Large intestine (tissue), 3 donors: ENCODE results near the gene PRICKLE1. TPM values are rescaled to one million over a fixed set of nuclear protein-coding genes. Genes with fewer than 3 reads are reported as not detected.
A peak's percentile ranks its signal among the peaks of the same experiment; 100 is the strongest.

Source experiments
- DNase-seq, 2 donors: peaks; one replicate each; pipeline versions ENCODE4 v3.0.0 to v3.0.0-alpha.2; 2013
- H3K27ac ChIP-seq: one replicate; pipeline ENCODE4 v1.5.1; 2013; ENCODE audit warnings: low read length
- H3K27me3 ChIP-seq: 2 replicates; pipeline ENCODE4 v1.6.1; 2013; ENCODE audit warnings: low read length; ENCODE audit not compliant: control insufficient read depth, insufficient read depth
- H3K36me3 ChIP-seq: 2 replicates; pipeline ENCODE4 v1.6.1; 2013; ENCODE audit warnings: low read length; ENCODE audit not compliant: control insufficient read depth, insufficient read depth
- H3K4me1 ChIP-seq: one replicate; pipeline ENCODE4 v1.6.1; 2013; ENCODE audit warnings: low read length; ENCODE audit not compliant: control insufficient read depth, insufficient read depth
- H3K4me3 ChIP-seq: one replicate; pipeline ENCODE4 v1.5.1; 2013; ENCODE audit warnings: low read length
- H3K9me3 ChIP-seq: one replicate; pipeline ENCODE4 v1.6.1; 2013; ENCODE audit warnings: mild to moderate bottlenecking, low read depth, low read length, moderate library complexity; ENCODE audit not compliant: control insufficient read depth
- WGBS: methylation state at CpG from one replicate; pipeline ENCODE4 v1.1.5; 2013; ENCODE audit warnings: low lambda C conversion rate; ENCODE audit not compliant: insufficient coverage; 5-methylcytosine and 5-hydroxymethylcytosine counted together
- polyA plus RNA-seq: library from polyadenylated mRNA; unstranded; fragments of 120-200 nt; gene quantifications from one replicate; pipeline ENCODE4 v1.2.1, GENCODE V29; 2013

The PRICKLE1 gene
- polyA plus RNA-seq, 1 donor: 6.0 TPM

DNA sequence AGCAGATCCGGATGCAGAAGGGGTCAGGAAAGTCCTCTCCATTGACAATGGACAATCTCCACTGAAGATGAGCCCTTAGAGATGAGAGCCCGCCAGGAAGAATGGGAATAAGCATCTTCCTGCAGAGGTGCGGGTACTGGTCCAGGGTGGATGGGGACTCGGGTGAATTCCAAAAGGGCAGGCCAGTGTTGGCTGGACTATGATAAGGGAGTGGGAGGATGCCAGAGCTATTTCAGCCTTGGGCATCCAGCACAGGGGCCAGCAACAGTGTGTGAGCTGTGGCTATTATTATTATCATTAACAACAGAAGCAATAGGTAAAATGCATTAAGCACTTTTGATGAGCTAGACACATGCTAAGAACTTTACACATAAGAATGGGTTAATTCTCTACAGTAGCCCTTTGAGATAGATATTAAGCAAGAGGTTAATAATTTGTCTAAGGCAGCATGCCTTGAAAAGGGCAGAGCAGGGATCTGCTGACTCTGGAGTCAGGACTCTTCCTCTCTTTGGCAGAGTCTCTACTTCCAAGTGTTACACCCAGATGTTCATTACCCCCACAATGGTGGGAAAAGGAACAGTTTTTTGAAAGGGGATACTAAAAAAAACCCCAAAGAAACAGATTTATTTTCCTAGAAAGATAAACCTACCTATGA, 55.2 kb downstream of the PRICKLE1 start:
- Histone ChIP-seq H3K4me1 (no peaks in the 10 kb centered on the region), H3K4me3 (no peak overlapping the region)
- WGBS: 89% methylated on average over 1 of the region's 4 CpGs

DNA sequence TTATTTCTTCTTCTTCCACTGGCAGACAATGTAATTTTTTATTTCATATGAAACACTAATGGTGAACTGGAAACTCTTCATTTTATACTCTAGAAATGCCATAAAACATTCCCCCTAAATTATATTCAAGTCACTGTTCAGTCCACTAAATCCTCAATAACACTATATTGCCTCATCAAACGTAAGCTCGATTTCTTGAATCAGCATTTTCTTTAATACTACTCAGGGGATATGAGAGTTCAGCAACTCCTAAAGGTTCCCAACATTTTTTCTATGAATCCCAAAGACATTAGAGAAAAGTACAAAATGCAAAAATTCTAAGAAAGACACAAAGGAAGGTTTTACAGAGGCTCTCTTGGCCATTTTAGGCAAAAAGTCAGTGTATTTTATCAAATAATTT, 59.3 kb downstream of the PRICKLE1 start:
- no peaks in the 10 kb centered on the region for H3K36me3 ChIP-seq
- no peak overlapping the region for H3K27ac ChIP-seq
- no peaks in the 10 kb centered on the region for H3K4me1 ChIP-seq
- WGBS: no CpG with 5 or more reads among the region's 2 CpGs
- no peak overlapping the region for H3K4me3 ChIP-seq
- H3K27me3 ChIP-seq: no peaks in the 10 kb centered on the region
- H3K9me3 ChIP-seq: no peaks in the 10 kb centered on the region
- no peak for DNase-seq

More for the DNA sequence above, 55.2 kb downstream of the PRICKLE1 start:
- DNase-seq: no peak
- no peaks in the 10 kb centered on the region for H3K27me3 ChIP-seq
- H3K36me3 ChIP-seq: no peaks in the 10 kb centered on the region
- no peaks in the 10 kb centered on the region for H3K9me3 ChIP-seq
- no peak overlapping the region for H3K27ac ChIP-seq

DNA sequence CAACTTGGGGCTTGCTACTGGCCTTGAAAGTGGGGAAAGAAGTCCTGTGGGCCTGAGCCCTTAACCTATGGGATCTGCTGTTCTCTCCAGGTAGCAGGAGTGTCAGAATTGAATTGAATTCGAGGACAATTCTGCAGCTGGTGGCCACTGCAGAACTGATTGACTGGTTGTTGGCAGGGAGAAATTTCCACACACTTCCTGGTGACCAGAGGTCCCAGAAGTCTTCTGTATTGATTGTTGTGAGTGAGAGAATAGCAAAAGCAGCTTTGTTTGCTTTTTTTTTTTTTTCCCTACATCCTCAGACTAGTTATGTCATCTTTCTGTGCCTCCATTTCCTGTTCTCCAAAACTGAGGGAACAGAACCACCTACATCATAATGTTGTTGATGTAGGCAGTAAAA, 64.1 kb downstream of the PRICKLE1 start:
- H3K36me3 ChIP-seq: no peaks in the 10 kb centered on the region
- H3K4me1 ChIP-seq: no peaks in the 10 kb centered on the region
- WGBS: no CpG with 5 or more reads among the region's 1 CpG
- no peak overlapping the region for H3K4me3 ChIP-seq
- no peak for DNase-seq
- no peaks in the 10 kb centered on the region for H3K27me3 ChIP-seq
- H3K9me3 ChIP-seq: no peaks in the 10 kb centered on the region
- no peak overlapping the region for H3K27ac ChIP-seq

DNA sequence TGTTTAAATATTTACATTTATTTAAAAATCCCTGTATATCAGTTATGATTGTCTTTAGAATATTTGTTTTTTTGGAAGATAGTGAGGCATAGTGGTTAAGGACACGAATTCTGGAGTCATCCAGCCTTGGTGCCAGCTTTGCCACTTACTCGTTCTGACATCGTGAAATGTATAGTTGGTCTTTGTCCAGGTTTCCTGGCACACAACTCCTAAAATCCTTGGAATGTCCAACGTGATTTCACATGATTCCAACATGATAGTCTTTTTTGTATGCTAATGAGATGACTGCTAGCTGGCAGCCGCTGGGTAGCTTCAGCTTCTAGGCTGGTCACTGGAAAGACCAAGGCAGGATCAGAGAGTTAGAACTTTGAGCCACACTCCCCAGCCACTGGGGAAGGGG, 64.8 kb downstream of the PRICKLE1 start:
- H3K4me1 ChIP-seq: no peaks in the 10 kb centered on the region
- H3K4me3 ChIP-seq: no peak overlapping the region
- H3K9me3 ChIP-seq: no peaks in the 10 kb centered on the region
- H3K27me3 ChIP-seq: no peaks in the 10 kb centered on the region
- no CpG with 5 or more reads among the region's 5 CpGs for WGBS
- H3K27ac ChIP-seq: no peak overlapping the region
- H3K36me3 ChIP-seq: no peaks in the 10 kb centered on the region
- DNase-seq: no peak

DNA sequence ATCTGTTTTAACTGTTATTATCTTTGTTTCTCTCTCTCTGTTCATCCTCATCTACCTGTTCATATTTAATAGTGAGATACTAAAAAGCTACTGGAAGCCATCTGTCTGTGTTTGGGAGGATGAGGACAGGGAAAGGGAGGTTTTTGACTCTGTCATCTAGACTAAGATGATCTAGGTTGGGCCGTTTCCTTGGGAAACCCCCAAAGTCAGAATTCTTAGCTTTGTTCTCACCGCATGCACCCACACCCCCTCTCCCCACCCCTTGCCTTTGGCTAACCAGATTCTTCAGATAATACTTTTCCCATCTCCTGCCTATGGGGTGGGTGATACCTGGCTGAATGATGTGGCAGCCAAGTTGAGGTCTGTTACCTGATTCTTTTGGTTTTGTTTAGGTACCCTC, 73.0 kb downstream of the PRICKLE1 start:
- no peaks in the 10 kb centered on the region for H3K9me3 ChIP-seq
- H3K36me3 ChIP-seq: no peaks in the 10 kb centered on the region
- DNase-seq: no peak
- H3K4me1 ChIP-seq: no peaks in the 10 kb centered on the region
- no peak overlapping the region for H3K4me3 ChIP-seq
- no CpG with 5 or more reads among the region's 2 CpGs for WGBS
- no peaks in the 10 kb centered on the region for H3K27me3 ChIP-seq
- H3K27ac ChIP-seq: no peak overlapping the region

- WGBS: no CpG with 5 or more reads among the region's 1 CpG
- no peaks in the 10 kb centered on the region for H3K27me3 ChIP-seq
- H3K4me1 ChIP-seq: no peaks in the 10 kb centered on the region
- no peaks in the 10 kb centered on the region for H3K9me3 ChIP-seq
- no peak for DNase-seq
- H3K4me3 ChIP-seq: no peak overlapping the region
- no peak overlapping the region for H3K27ac ChIP-seq
- H3K36me3 ChIP-seq: no peaks in the 10 kb centered on the region
Measured at GRCh38 chr12:42511656-42512055, 77.9 kb downstream of the PRICKLE1 start.

GRCh38 chr12:42510823-42511222, 78.7 kb downstream of the PRICKLE1 start:
- H3K4me3 ChIP-seq: no peak overlapping the region
- no peaks in the 10 kb centered on the region for H3K27me3 ChIP-seq
- H3K27ac ChIP-seq: no peak overlapping the region
- DNase-seq: peak in 1 of 2 donors; percentile 21
- H3K9me3 ChIP-seq: no peaks in the 10 kb centered on the region
- H3K4me1 ChIP-seq: no peaks in the 10 kb centered on the region
- H3K36me3 ChIP-seq: no peaks in the 10 kb centered on the region

- DNase-seq: no peak
- WGBS: 67% methylated on average over 2 of the region's 5 CpGs
- no peaks in the 10 kb centered on the region for H3K27me3 ChIP-seq
- H3K9me3 ChIP-seq: no peaks in the 10 kb centered on the region
- no peaks in the 10 kb centered on the region for H3K36me3 ChIP-seq
- no peak overlapping the region for H3K27ac ChIP-seq
- no peak overlapping the region for H3K4me3 ChIP-seq
- no peaks in the 10 kb centered on the region for H3K4me1 ChIP-seq
Measured at GRCh38 chr12:42508913-42509460, 80.6 kb downstream of the PRICKLE1 start.

DNA sequence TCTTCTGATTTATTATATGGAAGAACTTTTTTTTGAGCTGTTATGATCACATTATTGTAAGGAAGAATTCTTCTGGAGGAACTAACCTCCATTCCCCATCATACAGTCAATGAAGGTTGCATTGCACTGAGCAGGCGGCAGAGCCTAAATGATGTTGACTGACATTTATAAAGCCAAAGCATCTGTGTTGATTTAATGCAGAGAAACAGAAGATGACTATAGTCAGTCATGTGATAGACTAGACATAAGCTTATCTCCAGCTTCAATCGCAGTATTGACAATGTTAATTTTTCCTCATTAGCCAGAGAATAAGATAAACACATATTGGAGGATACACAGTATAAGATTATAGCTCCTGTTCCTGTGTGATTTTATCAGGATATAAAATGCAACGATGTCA, 82.0 kb downstream of the PRICKLE1 start:
- Histone ChIP-seq H3K4me1 (no peaks in the 10 kb centered on the region), H3K4me3 (no peak overlapping the region), H3K9me3 (no peaks in the 10 kb centered on the region), H3K27ac (no peak overlapping the region), H3K27me3 (no peaks in the 10 kb centered on the region), H3K36me3 (no peaks in the 10 kb centered on the region)
- WGBS: 100% methylated on average over 1 of the region's 3 CpGs
- DNase-seq: no peak

DNA sequence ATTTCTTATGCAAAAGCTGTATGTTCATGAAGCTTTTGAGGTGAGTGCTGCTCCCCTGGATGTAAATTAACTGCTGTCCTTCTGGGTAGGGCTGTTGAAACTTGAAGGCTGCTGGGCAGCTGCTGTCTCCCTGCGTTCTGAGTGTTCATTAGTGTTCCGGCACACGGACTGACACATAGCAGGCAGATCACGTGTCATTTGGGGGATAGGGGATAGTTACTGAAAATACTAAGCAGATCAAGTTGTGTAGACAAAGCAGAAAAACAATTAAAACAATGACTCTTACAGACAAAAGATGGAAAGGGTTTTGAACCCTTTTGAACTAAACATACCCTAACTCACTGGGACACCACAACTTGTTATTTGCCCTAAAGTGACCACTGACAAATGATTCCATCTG, 82.5 kb downstream of the PRICKLE1 start:
- DNase-seq: no peak
- Histone ChIP-seq H3K27me3 (no peaks in the 10 kb centered on the region), H3K9me3 (no peaks in the 10 kb centered on the region), H3K4me3 (no peak overlapping the region), H3K27ac (no peak overlapping the region), H3K36me3 (no peaks in the 10 kb centered on the region), H3K4me1 (no peaks in the 10 kb centered on the region)
- WGBS: no CpG with 5 or more reads among the region's 4 CpGs

- WGBS: no CpG with 5 or more reads among the region's 5 CpGs
- DNase-seq: peak in 1 of 2 donors; percentile 54
Measured at GRCh38 chr12:42504049-42504448, 85.5 kb downstream of the PRICKLE1 start.

More at GRCh38 chr12:42504049-42504448, 85.5 kb downstream of the PRICKLE1 start:
- H3K36me3 ChIP-seq: no peaks in the 10 kb centered on the region
- H3K27ac ChIP-seq: no peak overlapping the region
- H3K4me3 ChIP-seq: no peak overlapping the region
- no peaks in the 10 kb centered on the region for H3K9me3 ChIP-seq
- H3K4me1 ChIP-seq: no peaks in the 10 kb centered on the region
- H3K27me3 ChIP-seq: no peaks in the 10 kb centered on the region
